Measurements from ENCODE around the gene SOBP. TPM values are rescaled to one million over a fixed set of nuclear protein-coding genes. Genes with fewer than 3 reads are reported as not detected.
A peak's percentile ranks its signal among the peaks of the same experiment; 100 is the strongest.

SOBP gene
- total and polyA plus RNA-seq, 8 donors, result 0.58 to 16.9 (median 4.4) TPM

DNA sequence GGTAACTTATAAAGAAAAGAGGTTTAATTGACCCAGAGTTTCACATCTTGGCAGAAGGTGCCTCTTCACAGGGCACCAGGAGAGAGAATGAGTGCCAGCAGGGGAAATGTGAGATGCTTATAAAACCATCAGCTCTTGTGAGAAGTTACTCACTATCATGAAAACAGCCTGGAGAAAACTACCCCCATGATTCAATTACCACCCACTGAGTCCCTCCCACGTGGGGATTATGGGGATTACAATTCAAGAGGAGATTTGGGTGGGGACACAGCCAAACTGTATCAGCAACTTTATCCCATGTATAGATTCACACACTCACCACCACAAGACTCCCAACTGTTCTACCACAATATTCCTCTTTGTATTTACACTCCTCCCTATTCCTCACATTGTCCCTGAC is 41.1 kb upstream of the SOBP start:
- TF ChIP-seq POLR2AphosphoS5 (IDR thresholded peaks at IDR 0.05) (no peak), CTCF (IDR thresholded peaks at IDR 0.05) (no peak), EP300 (IDR thresholded peaks at IDR 0.05) (no peak), POLR2A (IDR thresholded peaks at IDR 0.05) (no peak)
- peaks cover 0 to 24% (median 3%) of the 10 kb centered on the region in 4 donors for H3K36me3 ChIP-seq
- intact Hi-C loops (cut with DNase I; ENCODE audit: low total_unique reads), result no loop called here
- H3K4me1 ChIP-seq, result no peaks in the 10 kb centered on the region
- H3K27me3 ChIP-seq, result no peaks in the 10 kb centered on the region
- WGBS, 5 donors, result 63 to 74% (median 73%) methylated on average over 1 of the region's 1 CpG
- DNase-seq, result no peak
- H3K27ac ChIP-seq, result no peak overlapping the region
- no peak overlapping the region for H3K4me3 ChIP-seq
- H3K9me3 ChIP-seq, result peaks cover 11 to 30% (median 18%) of the 10 kb centered on the region in 4 donors

GRCh38 chr6:107458672-107459282 is 31.1 kb upstream of the SOBP start:
- H3K36me3 ChIP-seq, result no peaks in the 10 kb centered on the region
- no peaks in the 10 kb centered on the region for H3K27me3 ChIP-seq
- peak overlapping the region; percentile 82 to 94 (median 93) for H3K27ac ChIP-seq
- peak in 1 of 2 donors; percentile 64 for DNase-seq
- H3K9me3 ChIP-seq, result no peaks in the 10 kb centered on the region
- no peak for TF ChIP-seq POLR2A (IDR thresholded peaks at IDR 0.05)
- no peak for TF ChIP-seq CTCF (IDR thresholded peaks at IDR 0.05)
- no peak for TF ChIP-seq POLR2AphosphoS5 (IDR thresholded peaks at IDR 0.05)
- intact Hi-C loops (cut with DNase I; ENCODE audit: low total_unique reads), result no loop called here
- H3K4me1 ChIP-seq, result peaks cover 5 to 44% (median 26%) of the 10 kb centered on the region in 4 donors
- 1% methylated on average over 29 of the region's 29 CpGs for WGBS, 5 donors
- peak overlapping the region; percentile 73 to 94 (median 86) for H3K4me3 ChIP-seq

- DNase-seq, result peak; percentile 98 to 99
- H3K36me3 ChIP-seq, result no peaks in the 10 kb centered on the region
- TF ChIP-seq POLR2AphosphoS5 (IDR thresholded peaks at IDR 0.05) (peak; percentile 78 to 92 (median 86)), CTCF (IDR thresholded peaks at IDR 0.05) (peak in 4 of 7 experiments; percentile 12 to 25 (median 18)), EP300 (IDR thresholded peaks at IDR 0.05) (no peak), POLR2A (IDR thresholded peaks at IDR 0.05) (peak in 2 of 4 donors; percentile 6 to 25)
- no peaks in the 10 kb centered on the region for H3K9me3 ChIP-seq
- WGBS, 5 donors, result 0 to 2% (median 0%) methylated on average over 12 to 46 of the region's 46 CpGs
- peak within 1 kb of the TSS; percentile 73 to 94 (median 86) for H3K4me3 ChIP-seq
- peaks cover 5 to 44% (median 26%) of the 10 kb centered on the region in 4 donors for H3K4me1 ChIP-seq
- peak within 1 kb of the TSS; percentile 82 to 94 (median 93) for H3K27ac ChIP-seq
- no peaks in the 10 kb centered on the region for H3K27me3 ChIP-seq
- intact Hi-C loops (cut with DNase I; ENCODE audit: low total_unique reads), result no loop called here
These were observed 30.4 kb upstream of the SOBP start, which contains the start of gene PDSS2 for GRCh38 chr6:107459283-107460082. Gene PDSS2 (minus strand): TSS chr6:107459564. CDS start chr6:107459285, 279 bp downstream.

DNA sequence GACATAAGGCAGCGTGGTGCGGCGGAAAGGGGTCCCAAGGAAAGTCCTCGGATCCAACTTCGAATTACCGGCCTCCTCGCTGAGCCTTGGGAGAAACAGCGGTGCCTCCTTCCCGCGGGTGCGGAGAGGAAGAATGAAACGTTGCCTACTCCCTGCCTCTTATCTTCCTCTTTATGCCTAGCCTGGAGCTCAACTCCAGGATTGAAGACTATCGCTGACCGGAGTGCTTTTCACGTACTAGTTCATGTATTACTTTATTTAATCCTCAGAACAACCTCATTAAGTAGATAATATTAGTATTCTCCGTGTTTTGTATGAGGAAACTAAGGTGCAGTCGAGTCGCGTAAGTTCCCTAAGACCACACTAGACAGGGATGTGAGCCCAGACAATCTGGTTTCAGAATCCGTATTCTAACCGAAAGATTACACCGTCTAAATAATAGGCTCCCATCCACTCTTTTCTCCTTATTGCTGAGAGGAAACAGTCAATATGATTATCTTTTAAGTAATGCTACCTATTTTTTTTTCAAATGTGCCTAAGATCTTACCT is 29.8 kb upstream of the SOBP start:
- no peak for DNase-seq

More for the DNA sequence above, 29.8 kb upstream of the SOBP start:
- 27 to 34% (median 31%) methylated on average over 22 of the region's 22 CpGs for WGBS, 5 donors
- Histone ChIP-seq H3K27me3 (no peaks in the 10 kb centered on the region), H3K4me3 (peak overlapping the region; percentile 73 to 94 (median 86)), H3K9me3 (no peaks in the 10 kb centered on the region), H3K27ac (peak overlapping the region; percentile 82 to 94 (median 93)), H3K36me3 (no peaks in the 10 kb centered on the region), H3K4me1 (peaks cover 5 to 39% (median 26%) of the 10 kb centered on the region in 4 donors)
- intact Hi-C loops (cut with DNase I; ENCODE audit: low total_unique reads), result no loop called here
- no peak for TF ChIP-seq POLR2A (IDR thresholded peaks at IDR 0.05)
- no peak for TF ChIP-seq EP300 (IDR thresholded peaks at IDR 0.05)
- TF ChIP-seq POLR2AphosphoS5 (IDR thresholded peaks at IDR 0.05), result no peak
- no peak for TF ChIP-seq CTCF (IDR thresholded peaks at IDR 0.05)
